COLO829 (cell line): ENCODE data around the gene UBE4B.
A peak's percentile ranks its signal among the peaks of the same experiment; 100 is the strongest.
"Not testable (repeated sequence)": the region's sequence is repeated elsewhere in the genome, so short reads cannot be mapped to it uniquely, and the experiment has no call there.

ENCODE experiments used
- DNase-seq: peaks from one replicate; pipeline ENCODE4 v3.0.0; 2012; ENCODE audit warnings: low spot score

The UBE4B gene

DNA sequence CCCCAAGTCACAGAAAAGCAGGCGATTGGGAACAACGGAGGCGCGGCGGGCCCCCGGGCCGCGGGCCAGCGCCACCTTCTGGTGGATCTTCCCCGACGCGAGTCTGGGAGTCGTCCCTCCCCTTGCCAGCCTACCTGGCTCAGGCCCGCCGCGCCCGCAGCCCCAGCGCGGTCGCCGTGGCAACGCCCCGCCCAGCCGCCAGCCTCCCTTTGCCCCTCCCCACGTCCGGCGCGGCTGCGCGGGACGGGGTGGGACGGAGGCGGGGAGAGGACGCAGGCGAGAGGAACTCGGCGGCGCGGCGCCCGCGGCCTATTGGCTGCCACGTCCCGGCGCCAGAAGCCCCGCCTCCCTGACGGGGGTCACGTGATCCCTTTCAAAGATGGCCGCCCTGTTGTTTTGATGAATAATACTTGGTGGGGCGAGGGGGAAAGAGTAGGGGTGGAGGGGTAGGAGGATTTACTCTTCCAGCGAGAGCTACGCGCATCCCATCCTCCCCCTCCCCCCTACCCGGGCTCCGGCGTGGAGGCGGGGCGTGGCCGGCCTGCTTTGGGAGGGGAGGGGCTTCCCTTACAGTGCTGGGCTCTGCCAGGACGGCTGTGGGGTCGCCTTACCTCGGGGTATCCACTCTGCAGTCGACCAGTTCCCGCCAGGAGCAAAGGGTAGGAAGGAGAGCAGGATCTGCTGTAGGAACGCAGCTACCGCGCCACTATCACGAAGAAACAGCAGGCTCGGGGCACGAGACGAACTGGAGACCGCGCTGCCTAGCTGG lies at the start of gene UBE4B:
Gene UBE4B, plus strand, starts transcription at position 369 of the 769 bp plus-strand sequence. CDS start 713 bp downstream, outside the sequence.
- peak; percentile 95 for DNase-seq

DNA sequence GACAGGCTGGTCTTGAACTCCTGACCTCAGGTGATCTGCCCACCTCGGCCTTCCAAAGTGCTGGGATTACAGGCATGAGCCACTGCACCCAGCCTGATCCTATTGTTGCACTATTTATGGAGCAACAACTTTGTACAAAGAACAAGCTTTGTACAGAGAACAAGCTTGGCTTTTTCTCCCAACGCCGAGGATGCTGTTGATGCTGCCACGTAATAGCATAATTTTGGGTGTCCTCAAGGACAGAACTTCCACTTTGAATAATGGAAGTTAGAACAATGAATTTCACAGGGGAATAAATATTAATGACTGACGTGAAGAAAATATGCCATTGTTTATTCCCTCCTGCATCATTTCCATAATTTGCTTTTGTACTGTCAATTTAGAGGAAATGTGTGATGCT lies 48.5 kb upstream of the UBE4B start:
- DNase-seq: no peak

DNA sequence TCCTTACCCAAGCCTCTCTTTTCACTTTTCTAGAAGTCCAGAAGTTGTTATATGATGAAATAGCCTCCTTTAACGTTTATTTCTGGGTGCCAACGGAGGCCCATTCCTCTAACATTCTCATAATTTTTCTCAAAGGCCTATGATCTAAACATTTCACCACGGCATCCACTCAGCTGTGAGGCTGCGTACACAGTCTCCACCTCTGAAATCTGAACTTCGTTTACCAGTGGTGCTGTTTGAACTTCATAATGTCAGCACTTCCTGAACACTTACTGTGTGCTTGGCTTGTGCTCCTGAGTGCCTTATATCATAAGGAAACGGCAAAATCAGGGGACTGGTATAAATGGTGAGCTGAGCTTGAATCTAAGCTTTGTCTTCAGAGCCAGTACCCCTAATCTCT lies 47.8 kb upstream of the UBE4B start:
- no peak for DNase-seq

DNA sequence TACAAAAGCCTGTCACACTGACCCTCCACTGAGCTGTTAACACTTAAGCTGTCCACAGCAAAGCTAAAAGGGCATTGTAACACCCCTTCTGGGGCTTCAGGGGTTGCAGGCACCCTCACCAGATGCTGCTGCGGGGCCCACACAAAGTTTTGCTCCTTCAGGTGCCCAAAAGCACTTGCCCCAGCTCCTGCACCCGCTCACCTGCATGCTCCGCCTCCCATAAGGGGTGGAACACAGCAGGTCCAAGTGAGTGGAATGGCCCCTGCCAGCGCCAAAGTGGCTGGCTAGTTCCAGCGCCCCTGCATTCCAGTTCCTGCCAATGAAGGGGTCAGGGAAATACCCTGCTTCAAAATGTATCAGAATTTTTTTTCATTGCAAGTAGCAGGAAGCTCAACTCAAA lies 43.0 kb upstream of the UBE4B start:
- DNase-seq: no peak

DNA sequence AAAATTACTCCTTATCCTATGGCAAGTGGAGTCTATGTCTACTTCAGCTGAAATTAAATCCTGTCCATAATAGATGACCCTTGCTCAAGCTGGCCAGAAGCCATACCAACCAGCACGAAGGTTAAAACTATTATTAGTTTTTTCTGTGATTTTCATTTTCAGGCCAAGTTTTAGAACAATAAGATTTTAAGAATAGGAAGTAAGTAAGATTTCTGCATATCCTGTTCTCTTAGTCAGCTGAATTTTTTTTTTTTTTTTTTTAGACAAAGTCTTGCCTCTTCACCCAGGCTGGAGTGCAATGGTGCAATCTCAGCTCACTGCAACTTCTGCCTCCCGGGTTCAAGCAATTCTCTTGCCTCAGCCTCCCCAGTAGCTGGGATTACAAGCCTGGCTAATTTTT lies 41.8 kb upstream of the UBE4B start:
- DNase-seq: no peak

DNA sequence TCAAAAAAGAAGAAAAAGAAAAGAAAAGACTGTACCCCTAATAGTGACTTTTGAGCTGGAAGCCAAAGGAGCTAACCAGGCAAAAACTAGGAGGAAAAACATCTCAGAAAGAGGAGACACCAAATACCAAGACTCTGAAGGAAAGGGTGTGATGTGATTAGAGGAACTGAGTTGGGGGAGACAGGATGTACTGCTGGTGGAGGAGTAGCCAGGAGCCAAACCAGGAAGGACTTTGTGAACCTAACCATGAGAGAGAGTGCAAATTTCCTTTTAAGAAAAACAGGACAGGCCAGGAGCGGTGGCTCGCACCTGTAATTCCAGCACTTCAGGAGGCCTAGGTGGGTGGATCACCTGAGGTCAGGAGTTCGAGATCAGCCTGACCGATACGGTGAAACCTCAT lies 39.8 kb upstream of the UBE4B start:
- no peak for DNase-seq

DNA sequence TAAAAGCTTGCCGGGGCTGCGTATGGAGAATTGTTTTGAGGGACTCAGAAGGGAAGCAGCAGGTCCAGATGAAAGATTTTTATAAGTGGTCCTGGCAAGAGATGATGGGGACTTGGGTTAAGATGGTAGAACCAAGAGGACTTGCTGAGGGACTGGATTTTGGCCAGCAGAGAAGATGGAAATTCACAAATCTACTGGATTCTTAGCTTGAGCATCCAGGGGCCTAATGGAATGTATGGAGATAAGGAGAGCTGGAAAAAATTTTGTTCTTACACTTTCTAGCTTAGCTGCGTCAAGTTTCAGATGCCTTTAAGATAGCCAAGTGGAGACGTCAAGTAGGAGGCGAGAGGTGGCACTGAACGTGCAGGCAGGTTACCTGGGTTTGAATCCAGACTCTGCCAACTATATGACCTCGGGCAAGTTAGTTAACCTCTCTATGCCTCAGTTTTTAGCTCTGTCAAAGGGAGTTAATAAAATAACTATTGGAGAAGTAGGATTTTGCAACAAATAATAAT lies 39.1 kb upstream of the UBE4B start:
- DNase-seq: no peak

DNA sequence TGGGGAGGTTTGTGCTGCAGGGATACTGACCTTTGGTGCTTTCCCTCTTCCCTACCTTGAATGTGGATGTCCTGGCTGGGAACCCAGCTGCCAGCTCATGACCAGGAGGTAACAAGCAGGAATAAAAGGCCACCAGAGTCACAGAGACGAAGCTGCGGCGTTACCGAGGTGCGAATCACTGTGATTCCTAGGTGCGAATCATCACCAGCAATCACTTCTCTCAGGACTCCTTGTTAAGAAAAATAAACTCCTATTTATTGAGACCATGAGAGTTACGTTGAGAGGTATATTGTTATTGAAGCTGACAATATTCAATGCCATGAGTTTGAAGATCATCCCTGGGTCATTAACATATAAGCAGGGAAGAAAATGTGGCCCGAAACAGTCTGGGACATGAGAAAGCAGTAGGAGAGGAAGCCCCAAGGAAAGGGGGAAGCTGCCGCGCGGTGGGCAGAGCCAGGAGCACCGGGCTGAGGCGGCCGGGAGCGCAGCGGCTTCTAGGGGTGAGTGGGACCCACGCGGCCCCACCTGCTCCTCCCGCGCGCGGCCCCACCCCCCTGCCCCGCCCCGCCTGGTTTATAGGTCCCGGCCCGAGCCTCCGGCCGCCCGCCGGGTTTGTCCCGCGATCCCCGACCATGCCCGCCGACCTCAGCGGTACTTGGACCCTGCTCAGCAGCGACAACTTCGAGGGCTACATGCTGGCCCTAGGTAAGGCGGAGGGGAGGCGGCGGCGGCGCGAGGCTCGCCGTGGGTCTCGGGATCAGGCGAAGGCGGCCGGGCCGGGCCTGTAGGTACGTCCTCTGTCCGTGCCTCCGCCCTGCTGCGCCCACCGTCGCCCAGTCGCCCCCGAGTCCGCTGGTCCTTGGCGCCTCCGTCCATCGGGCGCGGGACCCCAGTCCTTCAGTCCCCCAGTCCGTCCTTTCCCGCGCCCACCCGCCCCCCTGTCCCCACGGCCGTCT lies 35.9 kb upstream of the UBE4B start, which contains the start of gene RBP7:
Gene RBP7, plus strand, starts transcription at position 605 of the 959 bp plus-strand sequence. Its CDS starts 31 bp downstream, at position 636.
- no peak for DNase-seq

DNA sequence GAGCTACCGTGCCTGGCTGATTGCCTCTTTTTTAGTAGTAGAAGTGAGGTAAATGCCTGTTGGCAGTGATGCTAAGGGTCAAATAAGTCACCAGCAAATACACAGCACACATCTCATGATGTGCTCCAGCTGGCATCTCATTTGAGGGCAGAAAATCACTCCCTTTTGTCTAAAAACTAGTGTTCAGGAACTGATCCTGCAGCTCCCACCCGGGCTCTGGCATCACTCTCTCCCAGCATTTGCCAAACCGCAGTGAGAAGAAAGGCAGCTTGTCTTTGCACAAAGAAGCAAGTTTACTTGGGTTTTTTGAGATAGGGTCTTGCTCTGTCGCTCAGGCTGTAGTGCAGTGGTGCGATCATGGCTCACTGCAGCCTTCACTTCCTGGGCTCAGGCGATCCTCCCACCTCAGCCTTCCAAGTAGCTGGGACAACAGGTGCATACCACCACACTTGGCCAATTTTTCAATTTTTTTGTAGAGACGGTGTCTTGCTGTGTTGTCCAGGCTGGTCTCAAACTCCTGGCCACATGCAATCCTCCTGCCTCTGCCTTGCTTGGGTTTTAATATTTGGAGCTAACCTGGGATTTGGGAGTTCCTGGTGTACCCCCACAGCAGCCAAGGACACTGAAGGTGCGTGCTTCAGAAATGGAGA lies 31.6 kb upstream of the UBE4B start:
- peak; percentile 17 for DNase-seq

DNA sequence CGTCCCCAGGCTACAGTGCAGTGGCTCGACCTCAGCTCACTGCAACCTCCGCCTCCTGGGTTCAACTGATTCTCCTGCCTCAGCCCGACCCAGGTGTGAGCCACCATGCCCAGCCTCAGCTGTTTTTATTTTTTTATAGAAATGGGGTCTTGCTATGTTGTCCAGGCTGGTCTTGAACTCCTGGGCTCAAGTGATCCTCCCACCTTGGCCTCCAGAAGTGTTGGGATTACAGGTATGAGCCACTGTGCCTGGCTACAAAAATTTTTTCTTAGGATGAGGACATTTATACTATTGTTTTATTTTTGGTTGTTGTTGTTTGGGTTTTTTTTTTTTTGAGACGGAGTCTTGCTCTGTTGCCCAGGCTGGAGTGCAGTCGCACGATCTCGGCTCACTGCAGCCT lies 27.5 kb upstream of the UBE4B start:
- DNase-seq: not testable (repeated sequence)

DNA sequence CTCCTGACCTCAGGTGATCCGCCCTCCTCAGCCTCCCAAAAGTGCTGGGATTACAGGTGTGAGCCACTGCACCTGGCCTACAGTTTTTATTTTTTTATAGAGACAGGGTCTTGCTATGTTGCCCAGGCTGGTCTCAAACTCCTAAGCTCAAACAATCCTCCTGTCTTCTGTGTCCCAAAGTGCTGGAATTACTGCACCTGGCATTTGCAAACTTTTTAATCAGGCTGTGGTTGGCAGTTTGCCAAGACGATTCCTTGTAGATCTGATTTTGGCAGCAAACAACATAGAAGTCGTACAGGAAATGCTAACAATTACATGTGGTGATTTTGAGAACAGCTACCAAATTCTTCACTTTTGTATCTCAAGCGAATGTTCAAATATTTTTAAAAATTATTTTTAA lies 25.6 kb upstream of the UBE4B start:
- DNase-seq: no peak

DNA sequence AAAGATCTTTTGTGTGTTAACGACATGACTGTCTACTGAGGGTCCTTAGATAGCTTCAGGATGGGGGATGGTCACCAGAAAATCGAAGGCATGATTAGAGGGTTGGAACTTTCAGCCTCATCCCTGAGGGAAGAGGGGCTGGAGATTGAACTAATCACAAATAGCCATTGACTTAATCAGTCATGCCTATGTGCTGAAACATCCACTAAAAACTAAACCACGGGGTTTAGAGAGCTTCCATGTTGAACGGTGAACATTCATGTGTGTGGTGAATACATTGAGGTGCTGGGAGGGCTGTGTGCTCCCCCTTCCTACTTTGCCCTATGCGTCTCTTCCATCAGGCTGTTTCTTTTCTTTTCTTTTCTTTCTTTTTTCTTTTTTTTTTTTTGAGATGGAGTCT lies 18.7 kb upstream of the UBE4B start:
- DNase-seq: no peak

DNA sequence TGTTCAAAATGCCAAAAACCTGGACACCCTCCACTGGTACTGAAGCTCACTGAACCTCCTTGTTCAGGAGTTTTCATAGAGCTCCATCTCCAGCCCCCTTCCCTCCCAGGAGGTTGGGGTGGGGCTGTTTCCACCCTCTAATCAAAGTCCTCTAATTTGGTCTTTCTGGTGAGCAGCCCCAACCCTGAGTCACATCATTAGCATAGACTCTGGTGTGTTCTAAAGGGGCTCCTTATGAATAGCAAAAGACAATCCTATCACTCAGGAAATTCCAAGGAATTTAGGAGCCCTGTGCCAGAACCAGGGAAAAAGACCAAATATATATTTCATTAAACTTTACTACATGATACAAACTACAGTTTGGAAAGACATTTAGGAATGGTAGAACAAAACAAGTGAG lies 13.2 kb upstream of the UBE4B start:
- no peak for DNase-seq

DNA sequence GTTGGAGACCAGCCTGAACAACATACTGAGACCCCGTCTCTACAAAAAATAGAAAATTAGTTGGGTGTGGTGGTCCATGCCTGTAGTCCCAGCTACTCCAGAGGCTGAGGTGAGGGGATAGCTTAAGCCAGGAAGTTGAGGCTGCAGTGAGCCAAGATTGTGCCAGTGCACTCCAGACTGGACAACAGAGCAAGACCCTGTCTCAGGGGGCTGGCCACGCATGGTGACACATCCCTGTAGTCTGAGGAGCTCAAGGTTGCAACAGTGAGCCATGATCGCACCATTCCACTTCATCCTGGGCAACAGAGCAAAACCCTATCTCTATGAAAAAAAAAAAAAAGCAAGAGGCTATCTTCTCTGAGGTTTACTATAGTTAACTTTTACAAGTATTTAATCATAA lies 12.7 kb upstream of the UBE4B start:
- DNase-seq: no peak

DNA sequence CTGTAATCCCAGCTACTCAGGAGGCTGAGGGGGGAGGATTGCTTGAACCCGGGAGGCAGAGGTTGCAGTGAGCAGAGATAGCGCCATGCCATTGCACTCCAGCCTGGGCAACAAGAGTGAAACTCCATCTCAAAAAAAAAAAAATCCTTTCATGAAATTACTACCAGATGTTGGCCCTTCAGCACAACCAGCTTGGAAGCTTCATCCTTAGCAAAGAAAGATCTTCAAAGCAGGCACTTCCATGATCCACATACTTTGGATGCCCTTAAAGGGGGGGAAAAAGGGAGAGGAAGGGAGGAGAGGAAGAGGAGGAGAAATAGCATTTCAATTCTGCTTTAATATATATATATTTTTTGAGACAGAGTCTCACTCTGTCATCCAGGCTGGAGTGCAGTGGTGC lies 12.1 kb upstream of the UBE4B start:
- not testable (repeated sequence) for DNase-seq

DNA sequence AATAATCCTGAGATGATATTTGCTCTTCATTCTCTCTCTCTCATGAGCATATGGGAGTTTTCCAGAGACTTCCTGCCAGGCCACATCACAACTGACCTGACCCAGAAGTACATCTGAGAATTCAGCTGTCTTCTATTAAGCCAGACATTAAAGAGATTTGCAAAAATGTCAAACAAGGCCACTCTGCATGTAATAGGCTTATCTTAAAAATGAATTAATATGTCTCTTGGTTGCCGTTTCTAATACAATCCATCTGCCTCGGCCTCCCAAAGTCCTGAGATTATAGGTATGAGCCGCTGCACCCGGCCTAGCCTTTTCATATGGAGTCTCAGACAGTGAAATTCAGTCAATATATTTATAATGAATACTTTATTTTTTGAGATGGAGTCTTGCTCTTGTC lies 10.8 kb upstream of the UBE4B start:
- not testable (repeated sequence) for DNase-seq

DNA sequence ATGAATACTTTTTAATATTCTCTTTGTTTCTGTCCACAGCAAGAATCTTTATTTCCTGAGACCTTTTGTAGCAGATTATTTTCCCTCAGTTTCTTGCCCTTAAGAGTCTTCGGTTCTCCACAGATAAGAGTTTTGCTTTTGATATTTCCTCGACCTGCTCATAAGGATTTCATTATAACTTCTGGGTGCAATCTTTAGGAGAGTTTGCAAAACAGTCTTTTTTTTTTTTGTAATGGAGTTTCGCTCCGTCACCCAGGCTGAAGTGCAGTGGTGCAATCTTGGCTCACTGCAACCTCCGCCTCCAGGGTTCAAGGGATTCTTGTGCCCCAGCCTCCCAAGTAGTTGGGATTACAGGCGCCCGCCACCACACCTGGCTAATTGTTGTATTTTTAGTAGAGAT lies 10.1 kb upstream of the UBE4B start:
- no peak for DNase-seq

DNA sequence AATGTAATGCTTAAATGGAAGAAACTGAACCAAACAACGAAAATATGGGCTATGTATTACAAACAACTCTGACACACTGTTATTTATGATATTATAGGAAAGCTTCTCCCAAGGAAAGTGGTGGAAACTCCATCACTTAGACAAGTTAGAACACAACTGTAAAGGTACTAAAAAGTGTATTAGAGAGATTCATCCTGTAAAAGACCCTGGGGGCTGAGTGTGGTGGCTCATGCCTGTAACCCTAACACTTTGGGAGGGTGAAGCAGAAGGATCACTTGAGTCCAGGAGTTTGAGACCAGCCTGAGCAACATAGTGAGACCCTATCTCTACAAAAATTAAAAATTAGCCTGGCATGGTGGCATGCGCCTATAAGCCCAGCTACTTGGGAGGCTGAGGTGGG lies 7.4 kb upstream of the UBE4B start:
- DNase-seq: no peak

DNA sequence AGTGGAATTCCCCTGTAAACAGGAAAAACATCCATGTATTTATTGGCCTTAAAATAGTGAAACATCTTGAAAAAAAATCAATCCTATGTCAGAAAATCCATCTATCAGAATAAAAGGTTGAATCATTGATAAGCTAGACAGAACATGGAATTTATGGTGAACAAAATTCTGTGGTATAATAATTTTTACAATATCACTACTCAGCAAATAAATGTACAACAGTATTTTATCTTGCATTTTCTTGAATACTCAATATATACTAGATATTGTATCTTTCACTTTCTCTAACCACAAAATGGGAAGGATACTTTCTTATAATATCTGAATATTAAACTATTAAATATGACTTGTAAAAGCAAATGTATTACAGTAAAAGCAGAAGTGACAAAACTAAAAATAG lies 5.7 kb upstream of the UBE4B start:
- no peak for DNase-seq

DNA sequence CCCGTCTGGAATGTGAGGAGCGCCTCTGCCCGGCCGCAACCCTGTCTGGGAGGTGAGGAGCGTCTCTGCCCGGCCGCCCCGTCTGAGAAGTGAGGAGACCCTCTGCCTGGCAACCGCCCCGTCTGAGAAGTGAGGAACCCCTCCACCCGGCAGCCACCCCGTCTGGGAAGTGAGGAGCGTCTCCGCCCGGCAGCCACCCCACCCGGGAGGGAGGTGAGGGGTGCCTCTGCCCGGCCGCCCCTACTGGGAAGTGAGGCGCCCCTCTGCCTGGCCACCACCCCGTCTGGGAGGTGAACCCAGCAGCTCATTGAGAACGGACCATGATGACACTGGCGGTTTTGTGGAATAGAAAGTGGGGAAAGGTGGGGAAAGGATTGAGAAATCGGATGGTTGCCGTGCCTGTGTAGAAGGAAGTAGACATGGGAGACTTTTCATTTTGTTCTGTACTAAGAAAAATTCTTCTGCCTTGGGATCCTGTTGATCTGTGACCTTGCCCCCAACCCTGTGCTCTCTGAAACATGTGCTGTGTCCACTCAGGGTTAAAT lies 3.7 kb upstream of the UBE4B start:
- DNase-seq: not testable (repeated sequence)

DNA sequence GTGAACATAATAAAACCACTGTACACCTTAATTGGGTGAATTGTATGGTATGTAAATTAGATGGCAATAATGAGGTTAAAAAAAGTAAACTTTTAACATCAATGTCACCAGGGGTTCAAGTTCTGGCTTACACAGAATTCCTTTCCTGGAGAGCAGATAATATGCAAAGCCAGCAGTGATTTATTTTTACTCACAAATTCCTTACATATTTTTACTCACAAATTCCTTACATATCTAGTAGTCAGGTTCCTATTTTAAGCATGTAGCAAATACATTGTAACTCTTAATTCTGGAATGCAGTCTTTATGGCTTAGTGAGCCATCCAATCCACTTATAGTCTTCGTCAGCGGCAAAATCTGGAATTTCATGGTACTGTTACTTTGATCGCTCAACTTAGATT lies 1.3 kb upstream of the UBE4B start:
- no peak for DNase-seq

DNA sequence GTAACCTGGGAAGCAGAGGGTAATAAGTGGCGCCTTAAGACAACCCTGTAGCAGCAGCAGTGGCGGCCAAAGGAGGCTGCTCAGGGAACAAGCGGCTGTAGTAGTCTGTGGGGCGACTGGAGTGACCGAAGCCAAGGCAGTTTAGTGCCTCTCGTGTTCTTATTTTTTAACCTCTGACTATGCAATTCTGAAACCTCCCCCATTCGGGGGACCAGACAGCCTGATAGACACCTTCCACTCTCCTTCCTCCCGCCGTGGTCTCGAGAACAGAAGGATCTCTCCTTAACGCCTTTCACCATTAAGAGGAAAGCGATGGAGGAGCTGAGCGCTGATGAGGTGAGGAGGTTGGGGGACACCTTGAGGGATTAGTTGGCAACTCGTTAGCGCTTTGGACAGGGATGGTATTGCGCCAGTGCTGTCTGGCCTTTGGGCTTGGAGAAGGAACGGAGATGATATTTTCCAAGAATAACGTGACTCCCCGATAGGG lies 644 bp downstream of the UBE4B start:
- DNase-seq: no peak
